Measurements from ENCODE around the gene MYOT.
"Not testable (repeated sequence)": the region's sequence is repeated elsewhere in the genome, so short reads cannot be mapped to it uniquely, and the experiment has no call there.

Gene MYOT

DNA sequence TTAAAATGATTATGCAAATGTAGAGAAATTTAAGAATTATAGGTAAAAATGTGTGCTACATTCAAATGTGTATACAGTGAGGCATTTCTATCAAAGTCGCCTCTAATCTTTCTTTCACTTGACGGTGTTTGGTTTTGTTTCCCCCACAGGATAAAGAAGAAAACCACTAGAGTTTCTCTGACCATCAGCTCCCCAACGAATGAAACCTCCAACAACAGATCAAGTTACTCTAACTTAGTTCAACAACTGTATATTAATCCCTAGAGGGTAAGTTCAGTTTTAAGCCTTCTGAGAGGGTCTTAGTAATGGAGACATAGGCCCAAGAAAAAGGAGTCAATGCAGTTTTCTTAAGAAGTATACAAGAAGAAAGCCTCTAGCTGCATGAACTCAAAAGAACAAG, 11.5 kb upstream of the MYOT start:
- no peak for DNase-seq (ENCODE audit: low read depth)

DNA sequence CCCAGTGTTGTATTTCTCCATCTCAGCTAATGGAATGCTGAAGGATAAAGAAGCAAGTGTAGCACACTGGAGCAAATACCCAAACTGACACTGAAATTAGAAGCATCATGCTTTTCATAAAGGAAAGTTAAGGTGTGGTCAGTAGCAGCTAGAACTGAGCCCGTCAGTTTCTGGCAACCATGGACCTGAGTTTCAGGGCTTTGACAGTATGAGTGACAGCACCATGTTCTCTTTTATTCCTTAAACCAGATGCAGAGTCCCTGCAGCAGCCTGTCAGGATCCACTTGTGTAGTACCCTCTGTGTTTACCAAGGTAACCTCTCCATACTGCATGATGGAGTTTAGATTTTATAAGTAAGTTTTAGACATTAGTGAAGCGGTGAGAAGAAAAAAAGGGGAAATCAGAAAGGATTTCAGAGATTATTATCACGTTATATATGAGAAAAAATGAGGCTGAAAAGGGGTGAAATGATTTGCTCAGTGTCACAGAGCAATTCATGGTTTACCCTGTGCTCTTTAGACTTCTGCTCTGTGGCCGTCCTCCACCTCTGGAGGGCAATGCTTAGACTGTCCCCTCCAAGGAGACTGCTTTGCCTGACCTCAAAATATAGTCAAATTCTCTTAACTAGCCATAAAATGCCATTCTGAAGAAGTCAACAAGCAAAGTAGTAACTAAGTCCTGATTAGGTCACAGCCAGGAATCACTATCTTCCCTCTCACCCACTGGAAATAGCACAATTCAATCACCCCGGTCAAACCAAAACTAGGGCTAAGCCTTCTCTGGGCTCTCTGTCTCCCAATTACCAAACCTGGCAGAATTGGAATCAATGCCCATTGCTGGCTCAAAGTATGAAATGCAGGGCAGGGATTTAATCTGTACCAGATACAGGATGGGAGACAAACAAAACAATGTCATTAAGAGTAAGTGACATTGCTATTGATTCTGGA, 10.5 kb upstream of the MYOT start:
- no peak for DNase-seq (ENCODE audit: low read depth)

GRCh38 chr5:137858223-137858916, 9.3 kb upstream of the MYOT start:
- no peak for DNase-seq (ENCODE audit: low read depth)

- no peak for DNase-seq (ENCODE audit: low read depth)
Measured at GRCh38 chr5:137858954-137859353, 8.7 kb upstream of the MYOT start.

DNA sequence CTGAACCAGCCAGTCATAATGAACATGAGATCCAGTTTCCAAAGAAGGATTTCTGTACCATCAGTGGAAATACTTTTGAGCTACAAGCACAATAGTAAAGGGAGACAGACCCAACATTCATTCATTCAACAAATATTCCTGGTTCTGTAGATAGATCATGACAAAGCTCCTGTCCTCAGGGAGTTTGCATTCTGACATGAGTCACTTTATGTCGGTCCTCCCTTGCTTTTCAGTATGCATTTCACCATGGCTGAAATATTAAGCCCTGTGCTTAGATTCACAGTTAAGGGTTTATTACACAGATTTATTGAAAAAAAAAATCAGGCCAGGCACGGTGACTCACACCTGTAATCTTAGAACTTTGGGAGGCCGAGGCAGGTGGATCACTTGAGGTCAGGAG, 5.4 kb upstream of the MYOT start:
- DNase-seq (ENCODE audit: low read depth), result no peak

GRCh38 chr5:137863653-137864052, 4.0 kb upstream of the MYOT start:
- DNase-seq (ENCODE audit: low read depth), result not testable (repeated sequence)

DNA sequence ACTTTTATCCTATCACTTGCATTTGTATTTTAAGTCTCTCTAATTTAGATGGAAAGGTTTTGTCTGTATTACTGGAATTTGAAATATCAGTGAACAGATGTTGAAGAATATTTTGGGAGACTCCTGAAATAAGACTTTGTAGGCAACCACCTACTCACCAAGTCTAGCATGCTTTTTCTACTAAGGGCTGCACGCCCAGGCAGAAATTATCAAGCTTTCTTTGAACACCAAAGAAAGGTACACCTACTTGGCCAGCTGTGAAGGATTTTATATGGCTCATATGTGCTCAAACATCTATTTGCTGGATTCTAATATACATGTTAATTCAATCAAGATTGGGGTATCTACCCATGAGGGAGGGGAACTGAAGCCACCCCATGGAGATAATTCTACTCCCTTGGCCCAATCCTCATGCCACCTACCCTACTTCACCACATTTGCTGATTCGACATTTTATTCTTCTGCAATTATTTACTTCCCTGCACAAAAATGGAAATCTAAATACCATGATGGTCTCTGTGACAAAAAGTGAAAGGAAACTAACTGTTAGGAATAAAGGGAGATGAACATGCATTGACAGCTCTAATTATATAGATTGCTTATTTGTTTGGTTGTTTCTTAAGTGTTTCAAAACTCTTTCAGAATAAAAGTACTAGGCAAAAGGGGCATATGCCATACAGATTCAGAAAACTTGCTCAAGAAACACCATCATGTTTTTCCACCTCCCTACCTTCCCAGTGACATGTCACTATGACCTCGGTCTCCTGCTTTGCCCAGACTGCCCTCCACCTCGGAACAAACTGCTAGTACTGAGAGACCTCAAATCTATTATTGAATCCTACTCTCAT, 895 bp upstream of the MYOT start:
- no peak for DNase-seq (ENCODE audit: low read depth)

GRCh38 chr5:137870647-137871339, 3.1 kb downstream of the MYOT start:
- DNase-seq (ENCODE audit: low read depth), result no peak

GRCh38 chr5:137871571-137871970, 3.9 kb downstream of the MYOT start:
- DNase-seq (ENCODE audit: low read depth), result no peak

DNA sequence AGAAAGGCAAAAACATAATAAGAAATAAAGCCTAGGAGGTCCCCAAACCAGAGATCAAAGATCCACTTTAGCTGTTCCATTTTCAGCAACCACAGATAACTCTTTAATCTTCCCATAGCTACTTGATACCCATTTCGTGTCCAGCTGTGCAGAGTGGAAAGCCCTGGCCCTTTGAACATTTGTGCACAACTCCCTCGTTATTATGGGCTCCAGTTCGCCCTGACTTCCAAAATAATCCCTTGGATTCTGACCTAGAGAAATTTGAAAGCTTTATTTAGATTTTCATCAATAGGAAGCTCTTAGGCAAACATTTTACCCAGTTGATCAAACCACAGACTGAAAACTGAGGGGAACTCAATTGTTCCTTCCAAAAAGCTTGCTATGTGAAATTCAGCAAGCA, 4.8 kb downstream of the MYOT start:
- DNase-seq (ENCODE audit: low read depth), result no peak

- no peak for DNase-seq (ENCODE audit: low read depth)
Measured at GRCh38 chr5:137876101-137876500, 8.4 kb downstream of the MYOT start.

- no peak for DNase-seq (ENCODE audit: low read depth)
Measured at GRCh38 chr5:137880313-137880712, 12.7 kb downstream of the MYOT start.

GRCh38 chr5:137887831-137888230, 20.2 kb downstream of the MYOT start:
- no peak for DNase-seq (ENCODE audit: low read depth)

GRCh38 chr5:137888466-137888862, 20.8 kb downstream of the MYOT start:
- no peak for DNase-seq (ENCODE audit: low read depth)

DNA sequence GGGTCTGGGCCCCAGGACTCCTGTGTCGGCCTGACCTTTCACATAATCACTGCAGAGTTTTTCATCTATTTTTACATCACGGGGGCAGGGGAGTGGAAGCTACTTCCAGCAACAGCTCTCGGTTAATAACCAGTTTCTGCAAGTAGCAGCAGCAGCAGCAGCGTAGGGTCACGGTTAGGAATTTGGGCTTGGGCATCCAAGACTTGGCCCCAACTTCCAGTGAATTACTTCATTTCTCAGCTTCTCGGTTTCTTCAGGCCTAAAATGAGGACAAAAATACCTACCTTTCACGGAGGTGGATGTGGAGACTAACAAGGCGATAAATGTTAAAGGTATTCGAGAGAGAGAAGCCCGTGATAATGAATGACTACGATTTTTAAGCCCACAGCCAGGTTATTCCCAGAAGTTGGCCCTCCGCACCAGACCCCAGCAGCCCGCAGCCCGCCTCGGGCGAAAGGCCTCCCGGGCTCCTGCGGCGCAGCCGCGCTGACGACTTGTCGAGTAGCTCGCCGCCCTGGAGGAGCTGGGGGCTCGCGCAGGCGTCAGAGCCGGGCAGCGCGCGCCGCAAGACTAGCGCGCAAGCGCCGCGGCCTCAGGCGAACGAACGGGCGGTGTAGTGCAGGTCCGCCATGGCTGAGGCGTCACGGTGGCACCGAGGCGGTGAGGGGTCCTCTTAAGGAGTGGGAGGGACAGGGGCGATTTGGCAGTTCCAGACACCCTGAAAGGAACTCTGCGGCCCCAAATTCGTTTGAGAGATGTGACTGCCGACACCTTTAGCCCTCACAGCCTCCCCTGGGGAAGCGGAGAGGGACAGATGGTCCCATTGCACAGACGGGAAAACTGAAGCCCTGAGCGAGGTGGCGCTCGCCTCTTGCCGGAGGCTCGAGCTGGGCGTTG, 21.5 kb downstream of the MYOT start, which contains the start of gene PKD2L2:
Gene PKD2L2 (plus strand): TSS at position 595 of the 897 bp plus-strand sequence. CDS start 35 bp downstream, at position 630.
- peak; percentile 85 for DNase-seq (ENCODE audit: low read depth)

DNA sequence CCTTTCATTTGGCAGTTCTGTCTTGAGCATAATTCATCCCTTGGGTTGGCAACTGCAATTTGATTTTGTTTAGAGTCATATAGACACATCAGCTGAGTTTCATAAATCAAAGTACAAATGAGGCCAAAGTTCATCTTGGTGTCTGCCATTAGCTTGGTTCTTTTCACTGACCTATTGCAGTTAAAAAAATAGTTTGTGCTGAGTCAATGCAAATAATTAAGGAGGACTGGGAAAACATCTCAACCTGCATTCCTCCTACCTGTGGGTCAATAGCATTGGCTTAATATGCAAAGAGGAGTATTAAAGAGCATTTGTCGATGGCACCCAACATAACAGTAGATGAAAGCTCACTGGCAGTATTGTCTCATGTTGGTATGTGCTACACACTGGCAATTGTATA, 23.2 kb downstream of the MYOT start:
- no peak for DNase-seq (ENCODE audit: low read depth)

GRCh38 chr5:137891849-137892248, 24.2 kb downstream of the MYOT start:
- DNase-seq (ENCODE audit: low read depth), result no peak

DNA sequence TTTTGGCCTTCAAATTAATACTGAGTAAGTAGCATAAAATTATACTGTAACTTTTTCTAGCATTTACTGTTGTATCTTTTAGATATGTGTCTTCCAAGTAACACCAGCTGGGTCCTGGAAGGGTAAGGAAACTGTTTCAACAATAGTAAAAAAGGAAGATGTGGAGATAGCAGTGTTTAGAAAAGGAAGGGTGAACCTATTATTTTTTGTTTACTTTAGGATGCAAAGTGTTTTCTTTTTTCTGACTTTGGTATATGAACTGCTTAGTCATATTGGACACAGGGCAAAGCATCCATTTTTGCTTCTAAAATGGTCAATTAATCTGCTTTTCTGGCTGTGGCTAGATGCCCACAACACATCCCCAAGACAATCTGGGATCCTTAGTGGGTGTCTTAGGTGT, 26.9 kb downstream of the MYOT start:
- no peak for DNase-seq (ENCODE audit: low read depth)

DNA sequence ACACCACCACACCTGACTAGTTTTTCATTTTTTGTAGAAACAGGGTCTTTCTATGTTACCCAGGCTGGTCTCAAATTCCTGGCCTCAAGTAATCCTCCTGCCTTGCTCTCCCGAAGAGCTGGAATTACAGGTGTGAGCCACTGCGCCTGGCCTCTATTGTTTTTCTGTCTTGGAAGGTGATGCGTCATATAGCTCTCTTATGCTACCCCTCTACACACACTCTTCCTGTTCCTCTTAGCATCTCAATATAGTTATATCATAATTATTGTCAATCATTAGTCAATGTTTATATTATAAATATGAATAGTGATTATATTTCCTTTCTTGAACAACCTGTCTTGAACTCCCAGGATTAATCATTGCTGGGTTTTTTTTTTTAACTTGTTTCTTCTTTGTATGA, 28.9 kb downstream of the MYOT start:
- no peak for DNase-seq (ENCODE audit: low read depth)

GRCh38 chr5:137899493-137899892, 31.8 kb downstream of the MYOT start:
- DNase-seq (ENCODE audit: low read depth), result no peak

All from activated T-cell treated with anti-CD3 and anti-CD28 coated beads for 48 hours (primary cell).